Activated CD4-positive, alpha-beta T cell treated with anti-CD3 and anti-CD28 coated beads, Interleukin-2, Interleukin-6, amounts not matched to agents 100 ng/mL and 50 ng/mL, durations not matched to agents 16 hours and 8 hours (primary cell): ENCODE data around the gene RGL1.

Experiments used
- DNase-seq: peaks from one replicate; pipeline ENCODE4 v3.0.0-alpha.2; 2020

The RGL1 gene

DNA sequence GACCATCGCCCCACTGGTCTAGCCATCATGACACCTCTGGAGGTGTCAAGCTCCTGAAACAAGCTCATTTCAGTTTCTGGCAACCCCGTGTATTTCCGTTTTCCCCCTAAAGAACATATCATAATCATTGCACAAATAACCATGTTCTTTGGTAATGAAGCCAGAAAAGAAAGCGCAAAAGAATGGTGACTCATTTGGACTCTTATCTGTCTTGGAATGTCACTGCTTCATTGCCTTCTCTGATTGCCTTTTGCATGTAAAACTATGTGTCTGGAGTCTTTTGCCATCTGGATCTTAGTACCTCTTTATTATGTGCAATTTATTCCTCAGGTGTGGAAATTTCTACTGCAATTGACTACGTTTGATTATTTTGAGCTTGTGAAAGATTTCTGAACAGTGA, 122.1 kb downstream of the RGL1 start:
- DNase-seq = no peak

GRCh38 chr1:183931646-183932271, 126.8 kb downstream of the RGL1 start:
- DNase-seq = no peak

GRCh38 chr1:183932412-183932811, 127.5 kb downstream of the RGL1 start:
- no peak for DNase-seq

GRCh38 chr1:183933528-183934179, 128.7 kb downstream of the RGL1 start:
- DNase-seq = no peak

DNA sequence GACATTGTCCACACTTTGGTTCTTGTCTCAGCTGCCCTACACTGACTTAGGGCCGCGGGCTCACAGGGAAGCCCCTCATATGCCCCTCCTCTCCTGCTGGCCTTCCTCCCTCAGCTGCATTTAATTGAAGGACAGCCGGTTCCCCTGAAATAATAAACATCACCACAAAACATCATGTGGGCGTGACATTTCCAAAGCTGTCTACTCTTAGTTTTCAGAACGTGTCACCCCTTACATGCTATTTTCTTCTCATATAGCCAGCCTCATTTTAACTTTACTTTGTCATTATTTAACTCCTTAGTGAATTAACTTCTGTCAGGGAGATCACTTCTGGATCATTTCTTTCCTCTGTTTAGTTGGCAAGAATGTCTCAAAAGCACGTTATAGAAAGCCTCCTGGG, 129.4 kb downstream of the RGL1 start:
- DNase-seq = no peak

GRCh38 chr1:183936009-183936408, 131.1 kb downstream of the RGL1 start:
- DNase-seq = no peak

DNA sequence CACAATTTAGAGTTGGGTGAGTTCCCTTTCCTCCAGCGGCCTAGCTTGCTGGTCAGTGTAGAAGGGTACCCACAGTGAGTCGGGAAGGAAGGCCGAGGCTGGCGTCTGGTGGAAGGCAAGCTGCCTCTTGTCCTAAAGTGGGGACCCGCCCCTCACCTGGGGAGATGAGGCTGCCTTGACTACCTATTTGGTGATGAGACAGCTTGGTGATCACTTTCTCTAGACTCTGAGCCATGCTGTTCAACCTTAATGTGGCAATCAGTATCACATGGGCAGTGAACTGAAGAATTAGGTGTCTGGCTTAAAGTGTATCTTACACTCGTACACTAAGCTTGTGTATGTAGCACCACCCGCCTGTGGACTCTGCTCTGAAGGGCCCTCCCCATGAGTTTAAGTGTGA, 131.9 kb downstream of the RGL1 start:
- DNase-seq = no peak

GRCh38 chr1:183937611-183938010, 132.7 kb downstream of the RGL1 start:
- no peak for DNase-seq

GRCh38 chr1:183941001-183941400, 136.1 kb downstream of the RGL1 start:
- DNase-seq = no peak

DNA sequence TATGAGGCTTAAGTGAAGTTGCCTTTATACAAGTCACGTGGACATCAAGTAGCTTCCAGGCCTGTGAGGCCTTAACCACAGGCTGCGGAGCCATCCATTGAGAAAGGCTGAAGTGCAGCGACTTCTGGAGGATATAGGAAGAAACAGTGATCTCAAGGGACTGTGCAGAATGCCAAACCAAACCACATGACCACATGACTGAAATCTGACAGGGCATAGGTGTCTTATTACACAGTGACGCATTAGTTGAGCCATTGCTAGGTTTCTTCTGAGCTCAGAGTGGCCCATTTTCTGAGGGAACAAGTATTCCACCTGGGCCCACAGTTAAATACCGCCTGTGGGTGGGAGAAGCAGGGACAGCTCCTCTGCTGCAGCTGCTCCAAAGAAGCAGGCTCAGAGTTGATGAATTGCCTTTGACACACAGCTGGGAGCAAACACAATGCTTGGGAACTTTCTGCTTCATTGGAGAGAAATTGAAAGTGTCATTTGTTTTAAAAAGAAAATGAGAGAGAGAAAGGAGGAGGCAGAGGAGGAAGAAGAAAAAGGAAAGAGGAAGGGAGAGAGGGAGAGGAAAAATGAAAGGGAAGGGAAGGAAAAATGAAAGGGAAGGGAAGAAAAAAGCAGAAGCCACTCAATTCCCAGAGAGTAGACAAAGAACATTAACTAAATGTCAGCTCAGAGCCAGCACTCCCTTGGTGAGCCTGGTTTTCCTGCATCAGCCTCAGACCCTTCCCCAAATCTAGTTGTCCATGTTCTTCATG, 138.2 kb downstream of the RGL1 start:
- no peak for DNase-seq

- DNase-seq = no peak
Observed at GRCh38 chr1:183945428-183946319, 140.8 kb downstream of the RGL1 start.

- no peak for DNase-seq
Observed at GRCh38 chr1:183946320-183946613, 141.3 kb downstream of the RGL1 start.

- no peak for DNase-seq
Observed at GRCh38 chr1:183947988-183948387, 143.1 kb downstream of the RGL1 start.

GRCh38 chr1:183952101-183952500, 147.2 kb downstream of the RGL1 start:
- DNase-seq = no peak

- no peak for DNase-seq
Observed at GRCh38 chr1:183953031-183953430, 148.1 kb downstream of the RGL1 start.

DNA sequence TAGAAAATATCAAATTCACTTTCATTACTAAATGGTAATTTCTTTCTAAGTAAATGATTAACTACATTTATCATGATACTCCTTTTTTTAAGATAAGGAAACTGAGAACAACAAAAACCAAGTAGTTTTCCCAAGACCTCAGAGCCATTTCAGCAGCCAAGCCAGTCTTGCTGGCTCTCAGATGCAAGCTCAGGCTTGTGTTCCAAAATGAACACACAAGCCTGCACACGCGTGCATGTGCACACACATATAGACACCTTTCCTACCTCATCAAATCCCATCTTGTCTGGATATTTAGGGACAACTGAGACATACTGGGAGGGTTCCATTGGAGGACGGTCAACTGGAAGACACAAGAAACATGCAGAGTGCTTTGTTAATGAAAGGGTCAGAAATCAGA, 149.6 kb downstream of the RGL1 start:
- DNase-seq = no peak

DNA sequence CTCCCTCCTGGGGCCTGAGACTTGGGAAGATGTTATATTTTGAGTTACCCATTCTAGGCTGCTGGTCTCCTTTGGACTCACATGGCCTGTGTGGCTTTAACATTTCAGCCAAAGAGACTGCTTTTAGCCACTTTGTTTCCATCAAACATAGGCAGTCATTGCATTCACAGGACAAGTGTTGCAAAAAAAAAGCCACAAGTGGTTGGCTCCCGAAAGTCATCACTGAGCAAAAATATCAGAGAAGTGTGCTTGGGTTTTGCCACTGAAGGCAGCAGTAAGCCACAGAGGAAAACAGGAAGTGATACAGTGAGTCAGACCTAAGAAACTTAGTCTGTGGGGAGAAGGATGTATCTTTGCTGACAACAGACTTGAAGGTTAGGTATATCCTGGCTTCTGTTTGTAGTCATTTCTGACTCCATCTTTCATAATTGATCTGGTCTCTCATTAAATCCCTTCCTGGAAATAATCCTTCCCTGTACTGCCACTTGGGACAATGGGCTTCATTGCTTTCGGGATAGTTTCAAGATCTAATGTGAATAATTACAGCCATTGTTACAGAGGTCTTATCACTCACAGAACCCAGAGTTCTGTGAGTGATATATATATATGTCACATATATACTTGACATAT, 151.8 kb downstream of the RGL1 start:
- DNase-seq = peak; percentile 90

- no peak for DNase-seq
Observed at GRCh38 chr1:183957216-183957830, 152.4 kb downstream of the RGL1 start.

DNA sequence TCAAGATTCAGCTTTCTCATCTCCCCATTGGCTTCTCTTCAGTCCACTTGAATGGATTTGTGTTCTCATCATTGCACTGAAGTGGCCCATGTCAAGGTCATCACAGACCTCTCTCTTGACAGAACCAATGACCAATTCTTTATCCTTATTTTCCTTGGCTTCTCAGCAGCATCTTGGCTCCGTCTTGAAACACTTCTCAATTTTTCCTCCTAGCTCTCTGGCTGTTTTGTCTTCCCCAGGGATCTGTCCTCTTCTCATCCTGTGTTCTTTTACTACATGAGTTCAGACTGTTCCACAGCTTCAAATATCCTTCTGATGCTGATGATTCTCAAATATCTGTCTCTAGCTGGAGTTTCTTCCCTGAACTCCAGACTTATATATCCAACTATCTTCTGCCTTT, 154.0 kb downstream of the RGL1 start:
- DNase-seq = no peak

DNA sequence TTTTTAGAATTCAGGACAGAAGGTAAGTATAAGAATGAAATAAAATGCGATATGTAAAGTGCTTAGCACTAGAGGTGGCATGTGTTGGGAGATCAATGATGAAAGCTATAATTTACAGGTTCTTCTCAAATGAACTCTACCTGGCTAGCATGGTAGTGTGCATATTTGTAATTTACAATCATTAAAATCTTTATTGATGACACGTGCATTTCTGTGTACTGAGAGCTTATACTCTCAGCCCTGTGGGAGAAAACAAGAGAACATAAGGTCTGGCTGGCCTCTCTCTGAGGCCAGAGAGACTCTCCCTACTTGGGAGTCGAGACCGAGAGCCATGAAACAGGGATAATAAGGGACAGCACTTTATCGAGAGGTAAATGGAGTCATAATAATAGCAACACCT, 156.2 kb downstream of the RGL1 start:
- DNase-seq = no peak

DNA sequence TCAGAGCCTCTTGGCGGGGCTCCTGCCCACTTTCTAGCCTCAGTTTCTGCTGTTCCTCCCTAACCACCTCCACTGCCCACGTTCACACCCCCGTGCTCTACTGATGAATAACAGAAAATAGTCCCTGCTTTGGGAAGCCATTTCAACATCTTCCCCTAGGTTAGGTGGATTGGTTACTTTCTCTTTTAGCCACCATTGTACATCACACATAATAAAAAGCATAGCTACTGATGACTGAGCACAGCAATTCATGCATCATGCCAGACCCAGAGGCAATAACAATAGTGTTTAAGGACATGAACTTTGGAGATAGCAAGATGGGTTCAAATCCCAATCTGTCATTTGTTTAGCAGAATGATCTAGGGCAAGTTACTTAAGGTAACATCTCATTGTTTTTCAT, 158.0 kb downstream of the RGL1 start:
- no peak for DNase-seq

DNA sequence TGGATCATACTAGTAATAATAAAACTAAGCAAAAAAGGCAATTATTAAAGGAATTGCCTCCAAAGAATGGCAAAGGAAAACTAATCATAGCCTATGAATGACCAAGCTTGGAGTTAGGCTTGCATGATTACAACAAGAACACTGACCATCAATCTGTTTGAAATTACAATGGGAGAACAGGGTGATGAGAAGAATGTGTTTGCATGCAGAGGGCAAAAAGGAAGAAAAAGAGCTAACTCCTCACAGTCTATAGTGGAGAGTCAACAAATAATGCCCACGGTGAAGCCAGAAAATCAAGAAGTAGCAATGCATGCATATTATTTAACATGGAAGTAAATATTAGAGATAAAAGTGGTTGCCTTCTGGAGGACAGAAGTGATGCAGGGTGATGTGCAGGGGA, 160.8 kb downstream of the RGL1 start:
- DNase-seq = no peak

DNA sequence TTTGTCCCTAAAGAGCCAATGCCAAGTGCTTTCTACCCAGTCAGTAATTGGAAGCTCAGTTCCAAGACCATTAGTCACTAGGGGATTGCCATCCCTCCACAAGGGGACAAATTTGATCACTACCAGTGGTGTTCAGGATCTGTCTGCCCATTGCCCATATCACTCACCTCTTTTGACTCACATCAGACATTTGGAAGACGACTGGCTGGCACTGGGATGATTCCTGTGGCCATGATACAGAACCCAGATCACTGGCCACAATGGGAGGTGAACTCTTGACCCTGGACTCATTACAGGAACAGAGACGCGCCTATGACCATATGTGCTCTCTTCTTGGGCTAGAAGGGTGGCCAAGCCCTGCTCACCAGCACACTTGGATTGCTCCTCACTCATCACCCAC, 161.6 kb downstream of the RGL1 start:
- DNase-seq = no peak
